GM11168 (cell line): ENCODE data around the gene FUNDC1.
"Not testable (repeated sequence)": the region's sequence is repeated elsewhere in the genome, so short reads cannot be mapped to it uniquely, and the experiment has no call there.

Experiments
- in situ Hi-C: fragments of 300-500 bp; cut with MboI; formaldehyde crosslinking; loops from one replicate; pipeline ENCODE4 v1.12.0; 2022; ENCODE audit warnings: low sequenced_read_pairs; ENCODE audit not compliant: unreplicated experiment

FUNDC1 gene

DNA sequence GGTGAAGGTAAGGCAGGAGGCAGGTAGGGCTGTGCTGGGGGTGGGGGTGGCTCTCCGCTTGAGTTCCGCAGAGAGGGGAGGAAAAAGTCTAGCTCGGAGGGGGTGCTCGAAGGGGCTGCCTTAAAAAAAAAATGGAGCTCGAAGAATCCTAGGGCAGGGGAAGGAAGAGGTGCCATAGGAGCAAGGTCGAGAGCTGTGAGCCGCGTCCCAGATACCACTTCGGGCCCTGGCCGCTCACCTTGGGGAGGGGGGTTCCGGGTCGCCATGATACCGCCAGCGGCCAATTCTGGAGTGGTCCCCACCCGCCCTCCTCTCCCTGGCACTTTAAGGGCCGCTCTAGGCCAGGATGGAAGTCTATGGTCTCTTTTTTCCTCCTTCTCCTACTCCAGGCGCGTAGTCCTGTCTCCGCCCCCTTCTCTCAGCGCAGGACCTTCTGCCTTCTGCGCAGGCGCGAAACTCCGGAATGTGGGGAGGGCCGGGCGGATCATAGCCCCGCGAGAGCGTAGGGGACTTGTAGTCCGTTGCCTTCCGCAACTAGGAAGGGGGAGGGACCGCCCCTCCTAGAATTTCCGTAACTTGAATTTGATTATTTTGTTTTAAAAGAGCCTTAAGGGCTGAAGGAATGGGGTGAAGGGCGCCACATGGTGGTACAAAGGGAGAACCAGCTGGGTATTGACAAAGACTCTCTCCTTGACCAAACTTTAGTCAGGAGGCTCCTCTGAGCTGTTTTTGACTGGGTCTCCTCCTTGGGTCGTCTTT, at the start of gene FUNDC1:
Gene FUNDC1, minus strand, starts transcription at position 293 of the 759 bp plus-strand sequence. Its CDS starts 27 bp downstream, at position 266.
- in situ Hi-C loops, result no loop called here

GRCh38 chrX:44585866-44586265, 43.2 kb upstream of the FUNDC1 start:
- in situ Hi-C loops, result no loop called here

DNA sequence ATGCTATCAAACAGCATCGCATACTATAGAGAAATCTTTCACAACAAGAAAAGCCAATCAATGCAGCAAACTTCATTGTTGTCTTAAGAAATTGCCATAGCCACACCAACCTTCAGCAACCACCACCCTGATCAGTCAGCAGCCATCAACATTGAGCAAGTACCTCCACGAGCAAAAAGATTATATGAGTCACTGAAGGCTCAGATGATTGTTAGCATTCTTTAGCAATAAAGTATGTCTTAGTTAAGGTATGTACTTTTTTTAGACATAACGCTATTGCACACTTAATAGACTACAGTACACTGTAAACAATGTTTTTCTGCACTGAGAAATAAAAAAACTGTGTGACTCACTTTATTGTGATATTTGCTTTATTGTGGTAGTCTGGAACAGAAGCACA, 37.8 kb upstream of the FUNDC1 start:
- in situ Hi-C loops, result no loop called here

DNA sequence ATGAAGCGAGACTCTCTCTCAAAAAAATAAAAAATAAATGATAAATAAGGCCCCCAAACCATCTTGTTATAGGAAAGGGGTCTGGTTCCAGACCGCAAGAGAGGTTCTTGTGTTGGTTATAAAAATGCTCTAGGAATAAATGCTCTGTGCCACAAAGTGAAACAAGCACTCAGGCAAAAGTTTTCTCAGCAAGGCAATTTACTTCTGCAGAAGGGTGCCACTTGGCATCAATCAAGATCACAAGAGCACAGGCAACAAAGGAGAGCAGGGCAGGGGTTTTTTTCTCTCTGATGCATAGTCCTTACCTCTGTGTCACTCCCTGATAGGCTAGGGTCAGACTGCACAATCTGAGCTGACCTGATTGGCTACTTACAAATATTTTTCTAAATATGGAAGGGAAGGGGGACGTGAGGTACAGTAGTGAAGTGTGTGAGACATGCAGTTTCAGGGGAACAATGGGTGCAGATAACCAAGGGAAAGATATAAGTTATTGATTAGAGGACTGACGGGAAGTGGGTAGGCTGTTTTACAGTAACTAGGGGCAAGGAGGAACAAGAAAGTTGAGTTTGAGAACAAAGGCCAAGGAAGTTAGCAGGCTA, 29.8 kb upstream of the FUNDC1 start:
- in situ Hi-C loops, result no loop called here

DNA sequence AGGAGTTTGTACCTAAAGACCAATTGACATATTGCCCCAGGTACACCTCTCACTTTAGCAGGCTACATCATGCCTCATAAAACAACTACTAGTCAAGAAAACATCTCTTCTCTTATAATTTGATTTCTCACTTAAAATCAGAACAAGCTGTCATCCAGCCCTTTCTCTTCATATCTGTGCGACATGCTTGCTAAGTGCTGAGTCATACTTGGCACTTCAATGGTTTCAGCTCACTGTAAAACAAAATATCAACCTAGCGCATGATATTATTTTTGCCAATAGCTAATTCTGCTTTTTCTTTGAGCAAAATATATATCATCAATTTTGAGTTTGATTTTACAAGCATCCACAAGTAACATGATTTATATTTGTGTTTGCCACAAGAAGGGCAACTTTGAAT, 27.9 kb upstream of the FUNDC1 start:
- in situ Hi-C loops, result no loop called here

GRCh38 chrX:44569122-44569521, 26.5 kb upstream of the FUNDC1 start:
- in situ Hi-C loops, result no loop called here

- in situ Hi-C loops, result no loop called here
Measured at GRCh38 chrX:44568196-44568595, 25.5 kb upstream of the FUNDC1 start.

DNA sequence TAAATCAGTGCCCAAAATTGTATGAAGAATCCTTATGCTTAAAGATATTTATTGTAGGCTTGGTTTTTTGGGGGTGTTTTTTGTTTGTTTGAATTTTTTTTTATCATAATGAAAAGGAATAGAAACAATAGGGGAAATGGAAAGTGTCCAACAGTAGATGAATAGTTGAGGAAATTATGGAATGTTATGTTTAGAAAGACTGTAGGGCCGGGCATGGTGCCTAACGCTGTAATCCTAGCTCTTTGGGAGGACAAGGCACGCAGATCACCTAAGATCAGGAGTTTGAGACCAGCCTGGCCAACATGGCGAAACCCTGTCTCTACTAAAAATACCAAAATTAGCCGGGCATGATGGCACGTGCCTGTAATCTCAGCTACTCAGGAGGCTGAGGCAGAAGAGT, 19.2 kb upstream of the FUNDC1 start:
- in situ Hi-C loops, result not testable (repeated sequence)

- in situ Hi-C loops, result no loop called here
Measured at GRCh38 chrX:44550563-44550962, 7.9 kb upstream of the FUNDC1 start.

- in situ Hi-C loops, result not testable (repeated sequence)
Measured at GRCh38 chrX:44545454-44545853, 2.8 kb upstream of the FUNDC1 start.

- in situ Hi-C loops, result no loop called here
Measured at GRCh38 chrX:44544036-44544435, 1.4 kb upstream of the FUNDC1 start.

DNA sequence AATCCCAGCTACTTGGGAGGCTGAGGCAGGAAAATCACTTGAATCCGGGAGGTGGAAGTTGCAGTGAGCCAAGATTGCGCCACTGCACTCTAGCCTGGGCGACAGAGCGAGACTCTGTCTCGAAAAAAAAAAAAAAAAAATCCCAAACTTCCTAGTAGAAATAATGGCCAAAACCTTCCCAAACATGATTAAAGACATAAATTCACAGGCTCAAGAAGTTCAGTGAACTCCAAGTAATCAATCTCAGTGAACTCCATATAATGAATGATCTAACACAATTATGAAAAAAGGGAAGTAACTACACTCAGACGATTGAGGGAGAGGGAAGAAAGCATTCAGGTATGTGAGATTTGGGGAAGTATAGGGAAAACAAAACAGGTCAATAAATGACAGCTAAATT, 6.5 kb downstream of the FUNDC1 start:
- in situ Hi-C loops, result no loop called here

- in situ Hi-C loops, result no loop called here
Measured at GRCh38 chrX:44529310-44529709, 13.3 kb downstream of the FUNDC1 start.

DNA sequence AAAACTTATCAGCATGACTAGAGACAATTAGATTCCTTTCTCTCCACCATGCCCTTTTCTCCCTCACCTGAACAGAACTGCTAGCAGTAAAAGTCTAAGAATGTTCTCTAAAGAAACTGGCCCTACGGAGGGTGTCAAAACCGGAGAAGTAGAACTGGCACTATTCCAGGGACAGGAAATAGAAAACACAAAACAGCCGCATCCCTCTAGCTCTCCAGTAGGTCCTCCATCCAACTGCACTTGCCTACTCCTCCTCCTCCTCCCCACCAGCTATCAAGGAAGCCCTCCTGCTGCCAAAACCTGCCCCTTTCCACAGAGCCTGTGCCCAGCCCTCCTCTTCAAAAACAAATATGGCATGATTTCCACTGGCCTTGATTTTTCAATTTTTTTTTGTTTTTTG, 28.4 kb downstream of the FUNDC1 start:
- in situ Hi-C loops, result no loop called here

- in situ Hi-C loops, result no loop called here
Measured at GRCh38 chrX:44507292-44507691, 35.4 kb downstream of the FUNDC1 start.

DNA sequence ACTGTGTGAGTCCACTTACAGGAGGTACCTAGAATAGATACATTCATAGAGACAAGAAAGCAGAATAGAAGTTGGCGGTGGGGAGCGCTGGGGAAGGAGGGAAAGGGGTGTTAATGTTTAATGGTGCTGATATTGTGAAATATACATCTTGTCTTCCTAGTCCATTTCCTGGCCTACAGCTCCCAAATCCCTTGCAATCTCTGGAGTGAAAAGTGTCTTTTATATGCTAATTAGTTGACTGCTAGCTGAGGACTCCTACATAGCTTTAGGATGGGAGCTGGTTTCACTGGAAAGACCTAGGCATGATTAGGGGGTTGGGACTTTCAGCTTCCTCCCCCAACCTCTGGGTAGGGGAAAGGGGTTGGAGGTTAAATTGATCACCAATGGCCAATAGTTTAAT, 36.0 kb downstream of the FUNDC1 start:
- in situ Hi-C loops, result no loop called here

- in situ Hi-C loops, result no loop called here
Measured at GRCh38 chrX:44503560-44503959, 39.1 kb downstream of the FUNDC1 start.

DNA sequence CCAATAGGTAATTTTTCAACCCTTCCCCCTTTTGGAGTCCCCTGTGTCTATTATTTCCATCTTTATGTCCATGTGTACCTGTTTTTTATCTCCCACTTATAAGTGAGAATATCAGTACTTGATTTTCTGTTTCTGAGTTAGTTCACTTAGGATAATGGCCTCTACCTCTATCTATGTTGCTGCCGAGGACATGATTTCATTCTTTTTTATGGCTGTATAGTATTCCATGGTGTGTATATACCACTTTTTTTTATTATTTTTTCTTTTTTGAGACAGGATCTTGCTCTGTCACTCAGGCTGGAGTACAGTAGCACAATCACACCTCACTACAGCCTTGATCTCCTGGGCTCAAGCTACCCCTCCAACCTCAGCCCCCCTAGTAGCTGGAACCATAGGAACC, 47.6 kb downstream of the FUNDC1 start:
- in situ Hi-C loops, result no loop called here

DNA sequence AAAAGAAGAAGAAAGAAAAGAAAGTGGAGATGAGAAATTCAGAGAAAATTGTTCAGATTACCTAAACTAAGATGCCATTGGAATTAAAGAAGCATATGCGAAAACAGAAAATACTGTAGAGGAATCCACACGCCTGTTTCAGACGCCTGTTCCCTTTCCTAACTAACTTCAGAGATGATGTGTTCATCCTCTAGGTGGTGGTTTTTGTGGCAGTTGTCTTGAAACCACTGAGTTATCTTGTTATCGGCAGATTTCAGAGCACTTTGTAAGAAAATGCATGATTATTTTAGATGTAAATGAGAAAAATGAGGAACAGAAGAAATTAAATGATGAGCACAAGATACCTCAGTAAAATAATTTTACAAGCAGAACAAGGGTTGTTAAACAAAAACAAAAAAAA, 48.3 kb downstream of the FUNDC1 start:
- in situ Hi-C loops, result no loop called here

DNA sequence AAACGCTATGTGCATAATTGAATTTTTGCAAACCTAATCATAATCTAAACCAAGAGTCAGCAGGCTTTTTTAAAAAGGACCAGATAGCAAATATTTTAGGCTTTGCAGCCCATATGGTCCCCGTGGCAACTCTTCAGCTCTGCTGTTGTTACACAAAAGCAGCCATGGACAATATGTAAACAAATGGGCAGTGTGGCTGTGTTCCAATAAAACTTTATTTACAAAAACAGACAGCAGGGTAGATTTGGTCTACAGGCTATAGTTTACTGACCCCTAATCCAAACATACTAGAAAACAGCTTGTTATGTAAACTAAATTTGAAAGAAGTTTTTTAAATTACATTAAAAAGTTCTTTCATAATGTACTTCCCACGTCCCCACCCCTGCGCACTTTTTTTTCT, 53.1 kb downstream of the FUNDC1 start:
- in situ Hi-C loops, result no loop called here

DNA sequence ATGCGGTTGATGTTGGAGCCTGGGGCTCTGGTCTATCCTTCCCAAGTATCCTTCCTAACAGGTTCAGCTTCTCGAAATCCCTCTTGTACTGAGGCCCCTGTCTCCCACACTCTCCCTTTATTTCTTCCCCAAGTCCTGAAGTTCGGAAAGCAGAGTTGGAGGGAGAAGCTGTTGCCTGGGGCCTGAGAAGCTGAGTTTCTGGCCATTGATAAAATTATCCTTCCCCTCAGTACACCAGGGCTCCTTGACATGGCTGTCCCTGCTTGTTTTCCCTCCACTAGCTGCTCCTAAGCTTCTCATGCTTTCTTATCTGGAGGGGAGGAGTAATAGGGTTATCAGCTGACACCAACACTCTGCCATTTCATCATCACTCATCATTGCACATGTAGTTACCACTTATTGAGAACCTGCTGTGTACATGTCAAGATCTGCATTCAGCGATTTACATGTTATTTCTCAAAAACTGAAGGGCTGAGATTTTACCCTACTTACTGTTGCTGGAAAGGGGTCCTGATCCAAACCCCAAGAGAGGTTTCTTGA, 58.0 kb downstream of the FUNDC1 start:
- in situ Hi-C loops, result no loop called here
